GM23248 (cell line): Measurements from ENCODE around the gene LZTFL1.

ENCODE experiments used
- EZH2 ChIP-seq: fragments of 200-600 bp; sonication (generic); IDR thresholded peaks from 2 replicates; pipeline ENCODE4 v1.6.1; 2018; ENCODE audit warnings: antibody characterized with exemption, mild to moderate bottlenecking; ENCODE audit not compliant: insufficient read depth, poor library complexity, severe bottlenecking
- EZH2phosphoT487 ChIP-seq: fragments of 200-600 bp; sonication (generic); IDR thresholded peaks from 2 replicates; pipeline ENCODE4 v1.6.1; 2018; ENCODE audit warnings: antibody characterized with exemption, moderate library complexity, mild to moderate bottlenecking, low read depth; ENCODE audit not compliant: insufficient read depth

DNA sequence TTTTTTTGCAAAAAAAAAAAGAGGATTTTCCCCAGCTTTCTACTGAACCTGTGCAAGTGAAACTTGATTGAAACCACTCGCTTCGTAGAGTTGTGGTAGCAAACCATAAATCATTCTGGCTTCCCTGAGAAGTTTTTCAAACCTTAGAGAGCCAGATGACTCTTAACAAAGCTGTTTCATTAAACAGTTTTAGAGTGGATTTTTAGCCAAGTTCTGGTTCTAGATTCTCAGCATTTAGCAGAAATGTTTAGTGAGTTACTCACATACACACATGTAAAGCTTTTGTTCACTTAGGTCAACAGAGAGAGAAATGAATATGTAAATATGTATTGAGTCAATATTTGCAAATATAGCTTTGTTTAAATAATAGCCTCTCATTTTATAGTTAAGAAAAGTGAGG is 26.3 kb upstream of the LZTFL1 start:
- TF ChIP-seq EZH2phosphoT487 (no peak), EZH2 (no peak)
